ENCODE measurements around the gene KIF13A. TPM values are rescaled to one million over a fixed set of nuclear protein-coding genes. Genes with fewer than 3 reads are reported as not detected.

The KIF13A gene
- total and polyA plus RNA-seq, 10 of the 15 experiments (the other 5 are each of a cell fraction or from before 2014, with no cell fraction given), result 0.02 to 0.26 (median 0.13) TPM; not detected in 2

DNA sequence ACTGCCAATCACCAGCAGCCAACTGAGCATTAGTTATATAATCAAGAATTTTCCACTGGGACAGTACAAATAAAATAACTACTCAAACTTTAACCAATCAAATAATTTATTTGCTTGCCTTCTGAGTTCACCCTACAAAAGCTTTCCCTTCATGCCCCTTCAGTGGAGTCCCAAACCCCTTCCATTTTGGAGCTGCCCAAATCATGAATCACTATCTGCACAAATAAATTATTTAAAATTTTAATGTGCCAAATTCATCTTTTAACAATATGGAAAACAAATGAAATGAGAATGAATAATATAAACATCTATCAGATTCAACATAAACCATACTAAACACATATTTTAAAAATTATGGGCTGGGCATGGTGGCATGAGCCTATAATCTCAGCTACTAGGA lies 85.9 kb downstream of the KIF13A start:
- Histone ChIP-seq H3K4me2 (ENCODE audit: control insufficient read depth, insufficient read depth) (no peak overlapping the region), H3K27me3 (replicated peaks in 1 of 2; ENCODE audit: control insufficient read depth in 2 of 2, insufficient read depth in 2 of 2, low read length in 1 of 2) (no peaks in the 10 kb centered on the region), H3K79me2 (ENCODE audit: control insufficient read depth, insufficient read depth, low read length) (no peaks in the 10 kb centered on the region), H3K9ac (ENCODE audit: control insufficient read depth, insufficient read depth, low read length) (no peak overlapping the region), H4K20me1 (ENCODE audit: control insufficient read depth, insufficient read depth) (no peaks in the 10 kb centered on the region), H2AFZ (ENCODE audit: control insufficient read depth, low read depth, low read length) (no peak overlapping the region), H3K4me3 (no peak overlapping the region), H3K9me3 (replicated peaks; ENCODE audit: control insufficient read depth, insufficient read depth, low read length) (no peaks in the 10 kb centered on the region; the same call in 2 of the 3 replicates), H3K4me1 (ENCODE audit: control insufficient read depth, insufficient read depth, low read length) (no peaks in the 10 kb centered on the region), H3K36me3 (ENCODE audit: control insufficient read depth in 2 of 2, insufficient read depth in 2 of 2, low read length in 1 of 2) (no peaks in the 10 kb centered on the region), H3K27ac (ENCODE audit: control insufficient read depth, insufficient read depth) (no peak overlapping the region)
- ChIA-PET SMC1A (ENCODE audit: uncharacterized antibody, unreplicated experiment) (no interaction called here), RAD21 (ENCODE audit: unreplicated experiment) (no interaction called here), CTCF (no interaction called here), POLR2A (no interaction called here)
- intact Hi-C loops (cut with micrococcal nuclease; ENCODE audit: unreplicated experiment), result no loop called here
- in situ Hi-C loops (cut with MboI), result no loop called here
- no peak for ATAC-seq
- FAIRE-seq, result no peak
- DNase-seq (ENCODE audit: low read depth, low spot score), result no peak
- BruUV-seq (replicated peaks), result no TSS peak
- TF ChIP-seq, protein P1, sequence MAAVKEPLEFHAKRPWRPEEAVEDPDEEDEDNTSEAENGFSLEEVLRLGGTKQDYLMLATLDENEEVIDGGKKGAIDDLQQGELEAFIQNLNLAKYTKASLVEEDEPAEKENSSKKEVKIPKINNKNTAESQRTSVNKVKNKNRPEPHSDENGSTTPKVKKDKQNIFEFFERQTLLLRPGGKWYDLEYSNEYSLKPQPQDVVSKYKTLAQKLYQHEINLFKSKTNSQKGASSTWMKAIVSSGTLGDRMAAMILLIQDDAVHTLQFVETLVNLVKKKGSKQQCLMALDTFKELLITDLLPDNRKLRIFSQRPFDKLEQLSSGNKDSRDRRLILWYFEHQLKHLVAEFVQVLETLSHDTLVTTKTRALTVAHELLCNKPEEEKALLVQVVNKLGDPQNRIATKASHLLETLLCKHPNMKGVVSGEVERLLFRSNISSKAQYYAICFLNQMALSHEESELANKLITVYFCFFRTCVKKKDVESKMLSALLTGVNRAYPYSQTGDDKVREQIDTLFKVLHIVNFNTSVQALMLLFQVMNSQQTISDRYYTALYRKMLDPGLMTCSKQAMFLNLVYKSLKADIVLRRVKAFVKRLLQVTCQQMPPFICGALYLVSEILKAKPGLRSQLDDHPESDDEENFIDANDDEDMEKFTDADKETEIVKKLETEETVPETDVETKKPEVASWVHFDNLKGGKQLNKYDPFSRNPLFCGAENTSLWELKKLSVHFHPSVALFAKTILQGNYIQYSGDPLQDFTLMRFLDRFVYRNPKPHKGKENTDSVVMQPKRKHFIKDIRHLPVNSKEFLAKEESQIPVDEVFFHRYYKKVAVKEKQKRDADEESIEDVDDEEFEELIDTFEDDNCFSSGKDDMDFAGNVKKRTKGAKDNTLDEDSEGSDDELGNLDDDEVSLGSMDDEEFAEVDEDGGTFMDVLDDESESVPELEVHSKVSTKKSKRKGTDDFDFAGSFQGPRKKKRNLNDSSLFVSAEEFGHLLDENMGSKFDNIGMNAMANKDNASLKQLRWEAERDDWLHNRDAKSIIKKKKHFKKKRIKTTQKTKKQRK (IDR thresholded peaks at IDR 0.05; ENCODE audit: low read depth, low read length), result no peak
- TF ChIP-seq EED (IDR thresholded peaks at IDR 0.05; ENCODE audit: low read depth) (no peak), POLR2AphosphoS2 (IDR thresholded peaks at IDR 0.05; ENCODE audit: low read depth, low read length) (no peak), STAT1 (conservative IDR thresholded peaks at IDR 0.05) (no peak), CREB1 (IDR thresholded peaks at IDR 0.05; ENCODE audit: low read depth) (no peak), CHD4 (IDR thresholded peaks at IDR 0.05) (no peak), CREM (IDR thresholded peaks at IDR 0.05; ENCODE audit: low read depth) (no peak), NR2C2 (IDR thresholded peaks at IDR 0.05; ENCODE audit: borderline replicate concordance, control insufficient read depth, insufficient read length, low read depth) (no peak), WRNIP1 (IDR thresholded peaks at IDR 0.05; ENCODE audit: borderline replicate concordance, low read depth, low read length) (no peak), FOS (IDR thresholded peaks at IDR 0.05; ENCODE audit: borderline replicate concordance, extremely low read depth, insufficient read length) (no peak), MEF2A (IDR thresholded peaks at IDR 0.05; ENCODE audit: insufficient read depth, low read depth, low read length) (no peak), HCFC1 (IDR thresholded peaks at IDR 0.05; ENCODE audit: low read length) (no peak), NFXL1 (IDR thresholded peaks at IDR 0.05; ENCODE audit: borderline replicate concordance) (no peak)
- TF ChIP-seq, protein P2, sequence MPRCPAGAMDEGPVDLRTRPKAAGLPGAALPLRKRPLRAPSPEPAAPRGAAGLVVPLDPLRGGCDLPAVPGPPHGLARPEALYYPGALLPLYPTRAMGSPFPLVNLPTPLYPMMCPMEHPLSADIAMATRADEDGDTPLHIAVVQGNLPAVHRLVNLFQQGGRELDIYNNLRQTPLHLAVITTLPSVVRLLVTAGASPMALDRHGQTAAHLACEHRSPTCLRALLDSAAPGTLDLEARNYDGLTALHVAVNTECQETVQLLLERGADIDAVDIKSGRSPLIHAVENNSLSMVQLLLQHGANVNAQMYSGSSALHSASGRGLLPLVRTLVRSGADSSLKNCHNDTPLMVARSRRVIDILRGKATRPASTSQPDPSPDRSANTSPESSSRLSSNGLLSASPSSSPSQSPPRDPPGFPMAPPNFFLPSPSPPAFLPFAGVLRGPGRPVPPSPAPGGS (IDR thresholded peaks at IDR 0.05; ENCODE audit: borderline replicate concordance, insufficient read depth, low read depth, low read length, poor library complexity, severe bottlenecking), result no peak
- TF ChIP-seq, protein P3, sequence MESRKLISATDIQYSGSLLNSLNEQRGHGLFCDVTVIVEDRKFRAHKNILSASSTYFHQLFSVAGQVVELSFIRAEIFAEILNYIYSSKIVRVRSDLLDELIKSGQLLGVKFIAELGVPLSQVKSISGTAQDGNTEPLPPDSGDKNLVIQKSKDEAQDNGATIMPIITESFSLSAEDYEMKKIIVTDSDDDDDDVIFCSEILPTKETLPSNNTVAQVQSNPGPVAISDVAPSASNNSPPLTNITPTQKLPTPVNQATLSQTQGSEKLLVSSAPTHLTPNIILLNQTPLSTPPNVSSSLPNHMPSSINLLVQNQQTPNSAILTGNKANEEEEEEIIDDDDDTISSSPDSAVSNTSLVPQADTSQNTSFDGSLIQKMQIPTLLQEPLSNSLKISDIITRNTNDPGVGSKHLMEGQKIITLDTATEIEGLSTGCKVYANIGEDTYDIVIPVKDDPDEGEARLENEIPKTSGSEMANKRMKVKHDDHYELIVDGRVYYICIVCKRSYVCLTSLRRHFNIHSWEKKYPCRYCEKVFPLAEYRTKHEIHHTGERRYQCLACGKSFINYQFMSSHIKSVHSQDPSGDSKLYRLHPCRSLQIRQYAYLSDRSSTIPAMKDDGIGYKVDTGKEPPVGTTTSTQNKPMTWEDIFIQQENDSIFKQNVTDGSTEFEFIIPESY (IDR thresholded peaks at IDR 0.05), result no peak
- TF ChIP-seq, protein P4, sequence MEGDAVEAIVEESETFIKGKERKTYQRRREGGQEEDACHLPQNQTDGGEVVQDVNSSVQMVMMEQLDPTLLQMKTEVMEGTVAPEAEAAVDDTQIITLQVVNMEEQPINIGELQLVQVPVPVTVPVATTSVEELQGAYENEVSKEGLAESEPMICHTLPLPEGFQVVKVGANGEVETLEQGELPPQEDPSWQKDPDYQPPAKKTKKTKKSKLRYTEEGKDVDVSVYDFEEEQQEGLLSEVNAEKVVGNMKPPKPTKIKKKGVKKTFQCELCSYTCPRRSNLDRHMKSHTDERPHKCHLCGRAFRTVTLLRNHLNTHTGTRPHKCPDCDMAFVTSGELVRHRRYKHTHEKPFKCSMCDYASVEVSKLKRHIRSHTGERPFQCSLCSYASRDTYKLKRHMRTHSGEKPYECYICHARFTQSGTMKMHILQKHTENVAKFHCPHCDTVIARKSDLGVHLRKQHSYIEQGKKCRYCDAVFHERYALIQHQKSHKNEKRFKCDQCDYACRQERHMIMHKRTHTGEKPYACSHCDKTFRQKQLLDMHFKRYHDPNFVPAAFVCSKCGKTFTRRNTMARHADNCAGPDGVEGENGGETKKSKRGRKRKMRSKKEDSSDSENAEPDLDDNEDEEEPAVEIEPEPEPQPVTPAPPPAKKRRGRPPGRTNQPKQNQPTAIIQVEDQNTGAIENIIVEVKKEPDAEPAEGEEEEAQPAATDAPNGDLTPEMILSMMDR (IDR thresholded peaks at IDR 0.05 in 2 of 3, conservative IDR thresholded peaks at IDR 0.05 in 1 of 3; ENCODE audit: control insufficient read depth in 2 of 3, extremely low read depth in 1 of 3, insufficient read depth in 1 of 3, low read depth in 3 of 3, low read length in 3 of 3), result no peak

Data from GM12878 (cell line).